ENCODE data around the gene GOLGA8K.
"Not testable (repeated sequence)": the region's sequence is repeated elsewhere in the genome, so short reads cannot be mapped to it uniquely, and the experiment has no call there.

GOLGA8K gene

DNA sequence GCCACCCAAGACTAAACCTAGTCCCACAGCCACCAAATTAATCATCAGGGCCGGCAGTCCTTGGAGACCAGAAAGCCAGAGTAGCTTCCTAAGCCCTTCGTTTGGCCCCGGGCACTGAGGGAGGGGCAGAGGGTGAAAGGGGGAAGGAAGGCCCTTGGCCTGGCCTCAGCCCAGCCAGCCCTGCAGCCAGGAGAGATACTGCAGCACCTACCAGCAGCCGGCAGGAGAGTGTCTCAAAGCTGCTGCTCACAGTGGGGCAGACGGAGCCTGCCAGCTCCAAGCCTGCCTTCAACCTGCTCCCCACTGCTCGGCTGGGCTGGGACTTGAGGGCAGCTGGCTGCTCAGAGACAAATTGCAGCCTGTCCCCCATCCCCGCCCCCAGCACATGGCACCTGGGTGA is 50.3 kb downstream of the GOLGA8K start:
- not testable (repeated sequence) for DNase-seq (ENCODE audit: low read depth, low spot score)

DNA sequence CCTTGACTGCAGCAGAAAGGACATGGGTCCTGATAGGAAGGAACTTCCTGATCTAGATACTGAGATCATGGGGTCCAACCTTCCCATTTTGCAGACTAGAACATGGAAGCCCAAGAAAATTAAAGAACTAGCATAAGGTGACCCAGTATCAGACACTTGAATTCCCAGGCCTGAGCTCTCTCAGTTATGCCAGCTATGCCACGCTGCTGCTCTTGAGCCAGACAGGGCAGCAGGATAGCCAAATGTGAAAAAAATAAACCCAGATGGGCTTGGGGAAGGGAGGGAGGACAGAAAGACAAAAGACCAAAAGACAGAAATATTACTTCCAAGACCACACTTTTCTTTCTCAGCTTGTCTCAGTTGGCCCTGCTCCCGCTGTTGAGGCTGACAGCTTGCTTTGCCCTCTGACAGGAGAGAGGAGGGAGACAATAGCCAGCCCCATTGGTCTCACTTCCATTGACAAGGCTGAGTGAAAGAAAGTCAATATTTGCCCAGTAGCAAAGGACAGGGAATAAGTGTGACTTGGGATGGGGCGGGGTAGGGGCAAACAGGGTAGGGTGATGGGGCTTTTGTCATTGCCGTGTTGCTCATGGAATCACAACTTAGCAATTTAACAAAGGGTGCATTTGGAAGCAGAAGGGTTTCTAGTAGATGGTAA is 52.4 kb downstream of the GOLGA8K start:
- DNase-seq (ENCODE audit: low read depth, low spot score) = not testable (repeated sequence)

DNA sequence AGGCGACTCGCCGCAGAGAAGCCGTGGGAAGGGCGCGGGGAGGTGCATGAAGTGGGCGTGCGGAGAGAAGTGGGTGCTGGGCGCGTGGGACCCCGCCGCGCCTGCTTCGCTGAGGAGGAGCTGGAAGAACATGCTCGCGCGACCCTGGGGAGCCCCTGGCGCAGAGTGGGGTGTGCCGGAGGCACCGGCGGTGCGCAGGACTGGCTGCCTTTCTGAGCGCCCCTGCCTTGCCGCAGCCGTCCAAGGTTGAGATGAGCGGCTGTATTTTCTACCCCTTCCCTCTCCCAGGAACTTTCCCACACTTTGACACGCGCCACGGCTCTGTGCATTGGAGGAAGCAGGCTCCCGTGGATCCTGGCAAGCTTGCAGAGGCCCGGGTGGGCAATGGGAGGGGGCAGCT is 56.1 kb downstream of the GOLGA8K start:
- not testable (repeated sequence) for DNase-seq (ENCODE audit: low read depth, low spot score)

DNA sequence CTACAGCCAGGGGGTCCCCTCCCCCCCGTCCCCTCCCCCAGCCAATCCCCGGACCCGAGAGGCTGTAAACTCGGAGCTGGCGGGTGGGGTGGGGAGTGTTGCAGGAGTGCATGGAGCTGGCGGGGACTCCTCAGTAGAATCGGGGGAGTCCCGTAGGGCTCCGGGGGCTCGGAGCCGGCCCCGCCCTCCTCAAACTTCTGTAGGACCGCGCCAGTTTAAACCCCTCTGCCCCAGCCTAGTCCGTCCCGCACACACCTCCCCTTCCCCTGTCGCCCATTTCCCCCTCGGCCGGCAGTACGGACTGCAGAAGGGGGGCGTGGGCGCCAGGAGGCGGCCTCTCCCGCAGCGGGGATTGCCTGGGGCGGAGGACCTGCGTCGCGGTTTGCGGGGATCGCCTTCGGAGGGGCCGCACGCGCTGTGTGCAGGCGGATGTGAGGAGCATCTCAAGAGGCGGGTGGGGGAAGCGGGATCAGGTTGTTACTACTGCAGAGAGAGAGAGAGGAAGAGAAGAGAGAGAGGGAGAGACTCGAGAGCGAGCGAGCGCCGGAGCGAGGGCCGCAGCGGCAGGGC is 57.0 kb downstream of the GOLGA8K start:
- not testable (repeated sequence) for DNase-seq (ENCODE audit: low read depth, low spot score)

DNA sequence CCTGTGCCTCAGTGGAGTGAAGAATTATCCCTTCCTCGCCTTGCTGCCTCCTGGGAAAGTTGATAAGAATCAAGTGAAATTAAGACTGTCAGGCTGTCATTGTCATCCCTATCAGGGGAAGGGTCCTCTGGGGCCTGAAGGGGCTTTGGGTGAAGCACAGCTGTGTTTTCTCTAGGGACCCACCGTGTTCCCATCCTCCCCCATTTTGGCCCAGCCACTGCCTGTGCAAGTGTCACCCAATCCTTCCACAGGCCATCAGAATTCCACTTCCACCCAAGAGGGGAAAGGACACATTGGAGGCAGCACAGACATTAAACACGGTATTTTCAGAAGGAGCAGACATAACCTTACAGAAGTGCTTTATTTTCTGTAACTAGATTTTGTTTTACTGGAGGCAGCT is 59.2 kb downstream of the GOLGA8K start:
- not testable (repeated sequence) for DNase-seq (ENCODE audit: low read depth, low spot score)
